SK-N-SH (cell line): Measurements from ENCODE around the gene TMPRSS15.

Experiments used
- GABPA ChIP-seq: IDR thresholded peaks from 2 replicates; pipeline ENCODE4 v1.4.0; 2012; ENCODE audit warnings: low read depth, mild to moderate bottlenecking
- JUND ChIP-seq: IDR thresholded peaks from 2 replicates; pipeline ENCODE4 v1.4.0; 2012
- NRF1 ChIP-seq: IDR thresholded peaks from 2 replicates; pipeline ENCODE4 v1.6.1; 2012; ENCODE audit warnings: low read depth, mild to moderate bottlenecking, low read length
- TF ChIP-seq, protein P1 (sequence below): IDR thresholded peaks from 2 replicates; pipeline ENCODE4 v1.6.1; 2012; ENCODE audit warnings: mild to moderate bottlenecking, low read depth, low read length, moderate library complexity
- TF ChIP-seq, protein P2 (sequence below): fragments of 200-600 bp; sonication (generic); IDR thresholded peaks from 2 replicates; pipeline ENCODE4 v1.6.1; 2017; ENCODE audit warnings: antibody characterized with exemption, mild to moderate bottlenecking, moderate library complexity
- TF ChIP-seq, protein P3 (sequence below): IDR thresholded peaks from 2 replicates; pipeline ENCODE4 v1.4.0; 2012; ENCODE audit warnings: low read depth, borderline replicate concordance

DNA sequence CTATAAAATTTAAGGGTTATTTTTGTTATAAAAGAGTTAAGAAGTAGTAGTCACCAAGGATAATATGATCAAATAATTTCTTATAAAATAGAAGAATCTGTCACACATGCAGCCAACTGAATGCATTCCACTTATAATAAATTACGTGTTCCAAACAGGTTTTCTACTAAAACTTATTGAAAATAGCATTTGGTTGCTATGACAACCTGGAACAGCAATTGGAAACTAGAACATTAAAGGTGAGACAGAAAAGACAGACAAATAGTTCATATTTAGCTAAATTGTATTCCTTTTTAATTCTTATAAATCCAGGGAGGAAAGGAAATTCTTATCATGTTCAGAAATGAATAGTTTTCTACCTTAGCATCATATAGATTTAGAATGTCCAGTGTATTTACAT, 168.0 kb downstream of the TMPRSS15 start:
- TF ChIP-seq NRF1 (no peak), GABPA (no peak), JUND (no peak)
- TF ChIP-seq, protein P1, sequence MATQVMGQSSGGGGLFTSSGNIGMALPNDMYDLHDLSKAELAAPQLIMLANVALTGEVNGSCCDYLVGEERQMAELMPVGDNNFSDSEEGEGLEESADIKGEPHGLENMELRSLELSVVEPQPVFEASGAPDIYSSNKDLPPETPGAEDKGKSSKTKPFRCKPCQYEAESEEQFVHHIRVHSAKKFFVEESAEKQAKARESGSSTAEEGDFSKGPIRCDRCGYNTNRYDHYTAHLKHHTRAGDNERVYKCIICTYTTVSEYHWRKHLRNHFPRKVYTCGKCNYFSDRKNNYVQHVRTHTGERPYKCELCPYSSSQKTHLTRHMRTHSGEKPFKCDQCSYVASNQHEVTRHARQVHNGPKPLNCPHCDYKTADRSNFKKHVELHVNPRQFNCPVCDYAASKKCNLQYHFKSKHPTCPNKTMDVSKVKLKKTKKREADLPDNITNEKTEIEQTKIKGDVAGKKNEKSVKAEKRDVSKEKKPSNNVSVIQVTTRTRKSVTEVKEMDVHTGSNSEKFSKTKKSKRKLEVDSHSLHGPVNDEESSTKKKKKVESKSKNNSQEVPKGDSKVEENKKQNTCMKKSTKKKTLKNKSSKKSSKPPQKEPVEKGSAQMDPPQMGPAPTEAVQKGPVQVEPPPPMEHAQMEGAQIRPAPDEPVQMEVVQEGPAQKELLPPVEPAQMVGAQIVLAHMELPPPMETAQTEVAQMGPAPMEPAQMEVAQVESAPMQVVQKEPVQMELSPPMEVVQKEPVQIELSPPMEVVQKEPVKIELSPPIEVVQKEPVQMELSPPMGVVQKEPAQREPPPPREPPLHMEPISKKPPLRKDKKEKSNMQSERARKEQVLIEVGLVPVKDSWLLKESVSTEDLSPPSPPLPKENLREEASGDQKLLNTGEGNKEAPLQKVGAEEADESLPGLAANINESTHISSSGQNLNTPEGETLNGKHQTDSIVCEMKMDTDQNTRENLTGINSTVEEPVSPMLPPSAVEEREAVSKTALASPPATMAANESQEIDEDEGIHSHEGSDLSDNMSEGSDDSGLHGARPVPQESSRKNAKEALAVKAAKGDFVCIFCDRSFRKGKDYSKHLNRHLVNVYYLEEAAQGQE, result no peak
- TF ChIP-seq, protein P2, sequence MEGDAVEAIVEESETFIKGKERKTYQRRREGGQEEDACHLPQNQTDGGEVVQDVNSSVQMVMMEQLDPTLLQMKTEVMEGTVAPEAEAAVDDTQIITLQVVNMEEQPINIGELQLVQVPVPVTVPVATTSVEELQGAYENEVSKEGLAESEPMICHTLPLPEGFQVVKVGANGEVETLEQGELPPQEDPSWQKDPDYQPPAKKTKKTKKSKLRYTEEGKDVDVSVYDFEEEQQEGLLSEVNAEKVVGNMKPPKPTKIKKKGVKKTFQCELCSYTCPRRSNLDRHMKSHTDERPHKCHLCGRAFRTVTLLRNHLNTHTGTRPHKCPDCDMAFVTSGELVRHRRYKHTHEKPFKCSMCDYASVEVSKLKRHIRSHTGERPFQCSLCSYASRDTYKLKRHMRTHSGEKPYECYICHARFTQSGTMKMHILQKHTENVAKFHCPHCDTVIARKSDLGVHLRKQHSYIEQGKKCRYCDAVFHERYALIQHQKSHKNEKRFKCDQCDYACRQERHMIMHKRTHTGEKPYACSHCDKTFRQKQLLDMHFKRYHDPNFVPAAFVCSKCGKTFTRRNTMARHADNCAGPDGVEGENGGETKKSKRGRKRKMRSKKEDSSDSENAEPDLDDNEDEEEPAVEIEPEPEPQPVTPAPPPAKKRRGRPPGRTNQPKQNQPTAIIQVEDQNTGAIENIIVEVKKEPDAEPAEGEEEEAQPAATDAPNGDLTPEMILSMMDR, result no peak
- TF ChIP-seq, protein P3, sequence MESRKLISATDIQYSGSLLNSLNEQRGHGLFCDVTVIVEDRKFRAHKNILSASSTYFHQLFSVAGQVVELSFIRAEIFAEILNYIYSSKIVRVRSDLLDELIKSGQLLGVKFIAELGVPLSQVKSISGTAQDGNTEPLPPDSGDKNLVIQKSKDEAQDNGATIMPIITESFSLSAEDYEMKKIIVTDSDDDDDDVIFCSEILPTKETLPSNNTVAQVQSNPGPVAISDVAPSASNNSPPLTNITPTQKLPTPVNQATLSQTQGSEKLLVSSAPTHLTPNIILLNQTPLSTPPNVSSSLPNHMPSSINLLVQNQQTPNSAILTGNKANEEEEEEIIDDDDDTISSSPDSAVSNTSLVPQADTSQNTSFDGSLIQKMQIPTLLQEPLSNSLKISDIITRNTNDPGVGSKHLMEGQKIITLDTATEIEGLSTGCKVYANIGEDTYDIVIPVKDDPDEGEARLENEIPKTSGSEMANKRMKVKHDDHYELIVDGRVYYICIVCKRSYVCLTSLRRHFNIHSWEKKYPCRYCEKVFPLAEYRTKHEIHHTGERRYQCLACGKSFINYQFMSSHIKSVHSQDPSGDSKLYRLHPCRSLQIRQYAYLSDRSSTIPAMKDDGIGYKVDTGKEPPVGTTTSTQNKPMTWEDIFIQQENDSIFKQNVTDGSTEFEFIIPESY, result no peak
